Stimulated activated CD8-positive, alpha-beta memory T cell treated with anti-CD3 and anti-CD28 coated beads, Interleukin-12 subunit alpha, Interleukin-12 subunit beta, amount 100 ng/mL, for 24 hours (primary cell): ENCODE measurements around the gene ZAR1L.

Source experiments
- DNase-seq: peaks from one replicate; pipeline ENCODE4 v3.0.0-alpha.2; 2020; ENCODE audit errors: extremely low read depth

The ZAR1L gene

GRCh38 chr13:32302461-32302860, 12.7 kb downstream of the ZAR1L start:
- no peak for DNase-seq

GRCh38 chr13:32300920-32301319, 14.2 kb downstream of the ZAR1L start:
- DNase-seq: no peak

GRCh38 chr13:32300406-32300805, 14.8 kb downstream of the ZAR1L start:
- DNase-seq: no peak

GRCh38 chr13:32299893-32300292, 15.3 kb downstream of the ZAR1L start:
- DNase-seq: no peak

GRCh38 chr13:32298695-32299094, 16.5 kb downstream of the ZAR1L start:
- no peak for DNase-seq

GRCh38 chr13:32297206-32297605, 18.0 kb downstream of the ZAR1L start:
- no peak for DNase-seq

GRCh38 chr13:32285633-32285965, 29.6 kb downstream of the ZAR1L start:
- DNase-seq: no peak

GRCh38 chr13:32284927-32285632, 30.1 kb downstream of the ZAR1L start:
- DNase-seq: no peak

GRCh38 chr13:32282096-32282711, 33.0 kb downstream of the ZAR1L start:
- no peak for DNase-seq

GRCh38 chr13:32281096-32281495, 34.1 kb downstream of the ZAR1L start:
- no peak for DNase-seq

- DNase-seq: no peak
These were observed 36.7 kb downstream of the ZAR1L start for GRCh38 chr13:32278426-32278825.

GRCh38 chr13:32277839-32278238, 37.3 kb downstream of the ZAR1L start:
- no peak for DNase-seq

GRCh38 chr13:32272021-32272683, 43.0 kb downstream of the ZAR1L start:
- no peak for DNase-seq

GRCh38 chr13:32267836-32268439, 47.2 kb downstream of the ZAR1L start:
- no peak for DNase-seq

- no peak for DNase-seq
These were observed 49.0 kb downstream of the ZAR1L start for GRCh38 chr13:32266130-32266529.

GRCh38 chr13:32265726-32266125, 49.4 kb downstream of the ZAR1L start:
- DNase-seq: no peak

GRCh38 chr13:32264407-32264806, 50.8 kb downstream of the ZAR1L start:
- DNase-seq: no peak

GRCh38 chr13:32262619-32263018, 52.5 kb downstream of the ZAR1L start:
- DNase-seq: no peak

- DNase-seq: no peak
These were observed 53.0 kb downstream of the ZAR1L start for GRCh38 chr13:32262165-32262564.

GRCh38 chr13:32261567-32261966, 53.6 kb downstream of the ZAR1L start:
- DNase-seq: no peak

- DNase-seq: no peak
These were observed 56.0 kb downstream of the ZAR1L start for GRCh38 chr13:32259116-32259515.

GRCh38 chr13:32257649-32258048, 57.5 kb downstream of the ZAR1L start:
- no peak for DNase-seq

GRCh38 chr13:32256243-32256642, 58.9 kb downstream of the ZAR1L start:
- DNase-seq: no peak
